ENCODE data around the gene TP53AIP1.

DNA sequence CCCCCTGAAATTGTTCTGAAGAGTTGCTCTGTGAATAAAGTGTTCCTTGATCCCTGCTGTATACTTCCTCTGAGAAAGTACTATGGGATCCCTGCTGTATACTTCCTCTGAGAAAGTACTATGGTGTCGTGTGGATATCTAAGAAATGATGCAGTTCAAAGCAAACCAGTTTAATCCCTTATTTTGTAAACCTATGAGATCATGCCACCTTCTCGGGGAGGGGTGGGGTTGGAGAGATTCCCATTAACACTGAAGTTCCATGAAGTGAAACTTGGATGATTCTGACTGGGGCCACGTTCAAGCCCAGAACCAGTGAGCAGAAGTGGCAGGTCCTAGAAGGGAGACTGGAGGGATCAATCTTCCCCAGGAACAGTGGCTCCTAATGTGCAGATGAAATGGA is 13.0 kb upstream of the TP53AIP1 start:
- TF ChIP-seq POLR2H (tag; IDR thresholded peaks at IDR 0.05; ENCODE audit: low read depth): no peak
- TF ChIP-seq MAFF (IDR thresholded peaks at IDR 0.05; ENCODE audit: low read length): no peak
- TF ChIP-seq, protein P1, sequence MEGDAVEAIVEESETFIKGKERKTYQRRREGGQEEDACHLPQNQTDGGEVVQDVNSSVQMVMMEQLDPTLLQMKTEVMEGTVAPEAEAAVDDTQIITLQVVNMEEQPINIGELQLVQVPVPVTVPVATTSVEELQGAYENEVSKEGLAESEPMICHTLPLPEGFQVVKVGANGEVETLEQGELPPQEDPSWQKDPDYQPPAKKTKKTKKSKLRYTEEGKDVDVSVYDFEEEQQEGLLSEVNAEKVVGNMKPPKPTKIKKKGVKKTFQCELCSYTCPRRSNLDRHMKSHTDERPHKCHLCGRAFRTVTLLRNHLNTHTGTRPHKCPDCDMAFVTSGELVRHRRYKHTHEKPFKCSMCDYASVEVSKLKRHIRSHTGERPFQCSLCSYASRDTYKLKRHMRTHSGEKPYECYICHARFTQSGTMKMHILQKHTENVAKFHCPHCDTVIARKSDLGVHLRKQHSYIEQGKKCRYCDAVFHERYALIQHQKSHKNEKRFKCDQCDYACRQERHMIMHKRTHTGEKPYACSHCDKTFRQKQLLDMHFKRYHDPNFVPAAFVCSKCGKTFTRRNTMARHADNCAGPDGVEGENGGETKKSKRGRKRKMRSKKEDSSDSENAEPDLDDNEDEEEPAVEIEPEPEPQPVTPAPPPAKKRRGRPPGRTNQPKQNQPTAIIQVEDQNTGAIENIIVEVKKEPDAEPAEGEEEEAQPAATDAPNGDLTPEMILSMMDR (IDR thresholded peaks at IDR 0.05 in 2 of 3, conservative IDR thresholded peaks at IDR 0.05 in 1 of 3; ENCODE audit: insufficient read depth in 2 of 3, low read depth in 1 of 3, low read length in 3 of 3): no peak
- no peak for TF ChIP-seq ETV5 (CRISPR knock-in tag; IDR thresholded peaks at IDR 0.05; ENCODE audit: low read depth)
- TF ChIP-seq RAD51 (IDR thresholded peaks at IDR 0.05; ENCODE audit: borderline replicate concordance, low read depth): no peak
- no peak for TF ChIP-seq POLR2A (conservative IDR thresholded peaks at IDR 0.05)

All from K562 (cell line).